HG03064 (cell line): ENCODE measurements around the gene SHISA8.
"Not testable (repeated sequence)": the region's sequence is repeated elsewhere in the genome, so short reads cannot be mapped to it uniquely, and the experiment has no call there.

Experiments
- ATAC-seq: cut with Tn5 transposase; IDR thresholded peaks from one replicate; pipeline ENCODE4 v1.9.1; 2021; ENCODE audit warnings: low read depth; ENCODE audit not compliant: unreplicated experiment

The SHISA8 gene

DNA sequence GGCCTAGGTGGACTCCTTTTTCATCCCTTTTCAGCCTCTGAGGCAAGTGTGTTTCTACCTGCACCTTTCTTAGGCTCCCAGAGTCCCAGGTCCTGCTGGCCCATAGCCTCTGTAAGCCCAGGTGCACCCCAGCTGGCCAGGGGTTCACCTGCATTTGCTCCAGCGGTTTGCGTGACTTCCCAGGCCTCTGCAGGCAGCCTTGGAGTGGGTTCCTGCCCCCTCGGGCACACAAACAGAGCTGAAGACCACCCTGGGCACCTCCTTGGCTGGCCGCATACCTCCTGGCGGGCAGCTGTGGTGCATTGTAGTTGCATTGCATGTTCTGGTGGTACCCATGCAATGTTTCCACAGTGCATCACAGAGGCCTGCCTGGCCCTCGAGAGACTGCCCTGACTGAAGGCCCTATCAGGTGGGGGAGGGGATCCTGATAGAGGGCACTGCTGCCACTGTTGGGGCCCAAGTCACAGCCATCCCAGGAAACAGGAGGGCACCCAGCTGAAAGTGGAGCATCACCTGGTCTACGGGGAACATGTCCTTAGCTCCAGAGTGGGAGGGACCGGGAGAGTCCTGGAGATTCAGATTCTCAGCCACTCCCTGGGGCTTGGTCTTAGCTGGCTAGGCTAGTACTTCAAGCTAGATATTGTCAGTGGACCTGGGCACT, 14.1 kb downstream of the SHISA8 start:
- no peak for ATAC-seq

DNA sequence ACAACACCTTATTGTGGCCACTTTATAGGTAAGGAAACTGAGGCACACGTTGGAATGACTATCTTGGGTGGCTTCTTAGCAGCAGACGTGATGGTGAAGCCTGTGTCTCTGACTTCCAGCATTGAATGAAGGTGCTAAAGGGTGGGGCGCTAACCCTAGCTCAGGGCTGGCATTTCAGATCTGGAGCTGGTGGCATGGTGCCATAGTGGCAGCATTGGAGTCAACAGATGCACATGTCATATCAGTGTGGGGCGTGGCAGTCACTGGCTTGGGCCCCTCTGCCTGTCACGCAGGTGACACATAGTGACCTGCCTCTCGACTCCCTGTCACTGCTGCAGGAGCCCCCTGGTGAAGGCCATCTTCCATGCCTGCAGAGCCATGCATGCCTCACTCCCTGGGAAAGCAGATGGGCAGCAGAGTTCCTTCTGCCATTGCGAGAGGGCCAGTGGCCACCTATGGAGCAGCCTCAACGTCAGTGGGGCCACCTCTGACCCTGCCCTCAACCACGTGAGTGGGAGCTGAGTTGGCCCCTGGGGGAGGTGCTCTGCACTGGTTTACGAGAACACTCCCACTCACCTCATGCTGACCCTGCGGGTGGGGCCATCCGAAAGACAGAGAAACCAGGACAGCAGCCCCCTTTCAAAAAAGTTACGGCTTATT, 14.8 kb downstream of the SHISA8 start:
- ATAC-seq = no peak

DNA sequence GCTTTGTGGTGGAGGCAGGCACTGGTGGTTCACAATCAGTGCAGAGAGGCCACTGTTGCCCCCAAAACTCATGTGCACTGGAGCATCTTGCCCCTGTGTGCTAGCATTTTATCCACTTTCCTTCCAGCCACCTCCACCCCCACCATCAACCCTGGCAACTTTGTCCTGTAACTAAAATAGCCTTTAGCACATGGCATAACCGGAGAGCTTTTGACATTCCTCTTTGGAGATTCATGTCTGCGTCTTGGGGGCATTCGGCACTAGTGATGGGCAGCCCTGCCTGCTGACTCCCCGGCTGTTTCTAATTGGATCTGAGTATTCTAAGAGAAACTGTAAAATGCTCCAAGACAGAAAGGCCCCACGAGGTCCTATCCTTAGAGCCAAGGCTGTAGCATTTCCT, 15.8 kb downstream of the SHISA8 start:
- no peak for ATAC-seq

DNA sequence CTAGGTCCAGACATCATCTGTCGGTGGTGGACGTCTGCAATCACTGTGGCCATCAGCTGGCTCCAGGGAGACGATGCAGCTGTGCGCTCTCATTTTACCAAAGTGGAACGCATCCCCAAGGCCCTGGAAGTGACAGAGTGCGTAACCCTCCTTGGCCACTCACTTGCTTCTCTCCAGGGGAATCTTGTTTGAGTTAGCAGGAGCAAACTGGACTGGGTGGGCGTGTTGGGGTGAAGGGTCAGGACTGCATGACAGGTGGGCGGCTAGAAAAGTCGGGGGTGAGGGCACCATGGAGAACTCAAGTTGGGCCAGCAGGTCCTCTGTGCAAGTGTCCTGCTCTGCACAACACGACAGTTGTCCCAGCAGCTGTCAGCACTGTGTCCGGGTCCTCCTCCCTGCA, 16.2 kb downstream of the SHISA8 start:
- ATAC-seq = no peak

DNA sequence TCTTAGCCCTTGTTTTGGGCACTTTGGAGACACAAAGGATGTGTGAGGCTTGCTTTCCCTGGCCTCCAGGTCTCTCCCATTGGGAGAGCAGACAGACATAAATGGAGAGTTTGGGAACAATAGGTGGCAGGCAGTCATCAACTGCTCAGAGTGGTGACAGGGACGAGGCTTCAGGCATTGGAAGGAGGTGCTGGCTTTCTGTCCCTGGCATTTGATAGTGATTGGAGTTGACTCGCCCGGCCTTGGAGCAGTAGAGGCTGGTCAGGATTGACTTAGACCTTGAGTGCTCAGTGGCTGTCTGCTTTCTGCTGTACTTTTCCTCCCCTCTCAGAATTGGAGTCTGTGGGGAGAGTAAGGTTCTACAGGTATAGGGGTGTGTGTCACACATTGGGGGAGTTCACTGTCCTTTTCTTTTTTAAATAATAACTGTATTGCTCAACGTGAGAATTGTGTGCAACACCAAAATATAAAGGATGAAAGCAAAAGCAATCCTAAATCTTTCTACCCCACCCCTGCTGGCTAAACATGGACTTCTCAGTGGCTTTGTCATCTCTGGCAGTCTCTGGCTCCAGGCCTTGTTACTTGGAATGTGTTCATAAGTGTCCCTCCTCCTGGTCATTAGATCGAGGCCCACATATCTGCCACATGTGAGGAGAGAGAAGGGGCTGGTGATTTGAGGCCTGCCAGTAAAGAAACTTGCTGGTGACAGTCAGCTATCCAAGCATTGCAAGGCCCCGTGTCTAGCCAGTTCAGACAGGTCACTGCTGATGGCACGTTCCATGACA, 21.1 kb downstream of the SHISA8 start:
- no peak for ATAC-seq

DNA sequence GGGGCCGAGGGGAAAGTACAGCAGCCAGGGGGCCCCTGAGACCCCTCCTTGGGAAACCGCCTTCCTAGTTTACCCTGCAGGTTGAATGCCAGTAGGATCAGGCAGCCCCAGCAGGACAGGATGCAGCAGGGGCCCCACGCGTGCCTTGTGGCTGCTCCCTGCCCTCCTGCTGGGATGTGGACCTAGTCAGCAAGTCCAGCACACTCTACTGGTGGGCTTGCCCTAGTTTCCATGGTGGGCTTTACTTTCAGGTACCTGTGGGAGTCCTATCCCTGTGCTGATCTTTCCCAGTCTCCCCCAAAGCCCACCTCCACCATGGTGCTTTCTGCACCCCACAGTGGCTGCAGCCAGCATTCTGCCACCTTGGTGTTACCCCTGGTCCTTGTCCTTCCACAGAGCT, 22.2 kb downstream of the SHISA8 start:
- no peak for ATAC-seq

DNA sequence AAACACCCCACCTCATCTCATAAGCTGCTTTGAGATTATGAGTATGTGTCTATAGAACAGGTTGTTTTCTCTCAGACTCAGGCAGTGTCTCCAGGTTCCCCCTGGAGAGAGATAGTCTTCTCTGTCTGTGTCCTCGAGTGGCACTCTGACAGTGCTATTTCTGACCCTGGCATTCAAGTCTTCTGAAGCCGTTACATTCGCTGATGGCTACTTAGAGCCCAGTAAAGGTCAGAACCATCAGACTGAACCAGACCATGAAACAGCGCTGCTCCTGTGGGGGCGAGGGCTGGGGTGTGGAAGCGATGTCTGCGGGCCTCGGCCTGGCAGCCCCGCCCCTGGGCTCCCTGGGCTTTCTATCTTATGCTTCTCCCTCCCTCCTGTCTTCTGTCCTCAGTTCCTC, 23.5 kb downstream of the SHISA8 start:
- no peak for ATAC-seq

DNA sequence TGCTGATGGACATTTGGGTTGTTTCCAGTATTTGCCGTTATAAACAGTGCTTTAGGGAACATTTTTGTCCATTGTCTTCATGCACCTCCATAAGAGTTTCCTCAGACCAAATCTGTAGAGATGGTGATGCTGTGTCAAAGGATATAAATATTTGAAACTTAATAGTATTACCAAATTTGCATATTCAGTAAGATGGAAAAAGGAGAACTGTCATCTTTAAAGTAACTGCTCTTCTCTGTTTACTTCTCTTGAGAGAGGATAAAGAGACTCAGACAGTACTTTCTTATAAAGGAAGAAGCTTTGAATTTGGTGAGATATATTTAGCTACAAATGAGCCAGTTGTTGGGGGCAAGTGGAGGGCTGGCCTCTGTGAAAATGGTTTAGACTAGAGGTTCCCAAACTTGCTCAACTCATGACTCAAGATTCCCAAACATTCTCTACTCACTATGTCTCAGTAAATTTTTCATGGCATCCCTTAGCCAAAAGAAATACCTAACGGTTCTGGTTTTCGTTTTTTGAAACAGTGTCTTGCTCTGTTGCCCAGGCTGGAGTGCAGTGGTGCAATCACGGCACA, 26.2 kb downstream of the SHISA8 start:
- no peak for ATAC-seq

DNA sequence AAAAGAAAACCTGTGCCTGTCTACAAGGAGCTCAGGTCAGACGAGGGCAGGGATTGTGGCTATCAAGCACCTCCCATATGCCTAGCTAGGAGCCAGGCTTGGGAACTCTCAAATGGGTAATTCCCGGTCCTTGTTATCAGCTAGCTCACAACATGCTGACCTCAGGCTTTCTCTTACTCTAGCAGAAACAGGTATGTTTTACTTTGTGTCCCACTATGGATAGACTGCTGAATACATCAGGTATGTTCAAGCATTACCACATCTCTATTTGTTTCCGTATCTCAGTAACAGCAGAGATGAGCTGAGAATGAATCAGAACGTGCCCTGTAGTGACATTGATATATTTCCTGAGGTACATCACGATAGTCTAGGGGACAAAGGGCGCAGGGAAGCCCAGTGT, 29.4 kb downstream of the SHISA8 start:
- ATAC-seq = no peak

DNA sequence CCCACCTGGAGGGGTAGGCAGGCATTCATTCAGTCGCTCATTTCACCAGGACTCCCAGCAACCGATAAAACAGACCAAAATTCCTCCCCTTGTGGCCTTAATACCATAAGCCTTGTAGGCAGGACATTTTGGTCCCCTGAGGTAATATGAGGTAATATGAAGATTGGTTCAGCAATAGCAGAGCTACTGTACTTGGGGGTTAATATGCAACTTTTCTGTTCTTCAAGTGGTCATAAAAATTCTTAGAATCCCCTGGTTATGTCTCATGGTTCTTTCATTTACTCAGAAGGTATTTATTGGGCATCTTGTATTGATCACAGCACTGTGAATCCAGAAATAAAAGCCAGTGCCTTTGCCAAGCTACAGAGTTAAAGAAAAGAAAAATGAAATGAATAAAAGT, 29.8 kb downstream of the SHISA8 start:
- no peak for ATAC-seq

DNA sequence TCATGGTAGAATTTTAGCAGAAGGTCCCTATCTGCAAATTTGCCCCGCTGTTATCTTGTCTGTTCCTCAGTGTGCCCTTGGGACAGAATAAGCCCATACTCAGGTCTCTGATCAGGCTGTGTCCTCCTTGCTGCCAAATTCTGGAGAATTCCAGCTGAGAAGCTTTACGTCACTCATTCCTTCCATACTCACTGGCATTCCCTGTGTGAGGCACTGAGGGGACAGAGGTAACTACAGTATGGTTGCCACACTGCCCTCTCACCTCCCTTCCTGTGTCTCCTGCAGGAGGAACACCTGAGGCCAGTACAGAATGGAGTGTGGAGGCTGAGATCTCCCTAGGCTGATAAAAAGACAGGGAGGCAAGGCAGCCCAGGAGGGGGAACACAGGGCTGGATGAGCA, 31.5 kb downstream of the SHISA8 start:
- no peak for ATAC-seq

DNA sequence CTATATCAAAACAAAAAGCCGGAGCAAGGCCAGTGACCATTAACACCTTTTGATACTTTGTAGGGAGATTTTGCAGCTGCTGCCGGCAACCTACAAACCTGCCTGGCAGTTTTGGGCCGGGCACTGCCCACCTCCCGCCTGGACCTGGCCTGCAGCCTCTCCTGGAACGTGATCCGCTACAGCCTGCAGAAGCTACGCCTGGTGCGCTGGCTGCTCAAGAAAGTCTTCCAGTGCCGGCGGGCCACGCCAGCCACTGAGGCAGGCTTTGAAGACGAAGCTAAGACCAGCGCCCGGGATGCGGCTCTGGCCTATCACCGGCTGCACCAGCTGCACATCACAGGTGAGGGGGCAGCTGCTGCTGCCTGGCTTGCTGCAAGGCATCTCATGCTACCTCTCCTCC, 34.2 kb downstream of the SHISA8 start:
- ATAC-seq = no peak

DNA sequence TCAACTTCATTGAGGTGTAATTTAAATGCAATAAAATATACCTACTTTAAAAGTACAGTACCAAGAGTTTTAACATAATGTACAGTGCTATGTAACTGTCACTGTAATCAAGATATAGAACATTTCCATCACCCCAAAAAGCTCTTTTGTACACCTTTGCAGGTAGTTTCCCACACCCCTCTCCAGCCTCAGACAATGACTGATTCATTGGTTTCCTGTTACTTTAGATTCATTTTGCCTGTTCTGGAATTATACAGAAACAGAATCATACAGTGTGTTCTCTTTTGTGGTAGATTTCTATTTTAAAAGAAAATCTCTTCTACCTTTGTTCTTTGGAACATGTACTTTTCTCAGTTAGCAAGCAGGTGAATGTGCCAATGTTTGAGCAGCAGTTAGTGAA, 38.2 kb downstream of the SHISA8 start:
- ATAC-seq = no peak

DNA sequence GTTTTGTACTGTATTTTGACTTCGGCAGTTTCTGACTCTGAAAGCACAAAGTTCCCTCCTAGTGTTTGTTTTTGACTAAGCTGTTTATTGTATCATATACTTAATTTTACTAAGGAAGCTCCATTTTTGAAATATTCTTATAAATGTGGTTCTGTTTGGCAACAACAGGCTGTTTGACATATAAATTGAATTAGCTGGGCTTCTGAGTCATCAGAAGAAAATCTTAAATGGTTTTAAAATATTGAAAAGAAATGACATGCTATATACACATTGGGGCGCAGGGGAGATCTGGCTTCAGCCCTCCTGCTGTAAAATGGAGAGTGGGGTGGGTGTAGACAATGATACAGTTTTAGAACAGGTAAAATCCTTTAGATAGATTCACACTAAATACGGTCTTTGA, 38.6 kb downstream of the SHISA8 start:
- no peak for ATAC-seq

DNA sequence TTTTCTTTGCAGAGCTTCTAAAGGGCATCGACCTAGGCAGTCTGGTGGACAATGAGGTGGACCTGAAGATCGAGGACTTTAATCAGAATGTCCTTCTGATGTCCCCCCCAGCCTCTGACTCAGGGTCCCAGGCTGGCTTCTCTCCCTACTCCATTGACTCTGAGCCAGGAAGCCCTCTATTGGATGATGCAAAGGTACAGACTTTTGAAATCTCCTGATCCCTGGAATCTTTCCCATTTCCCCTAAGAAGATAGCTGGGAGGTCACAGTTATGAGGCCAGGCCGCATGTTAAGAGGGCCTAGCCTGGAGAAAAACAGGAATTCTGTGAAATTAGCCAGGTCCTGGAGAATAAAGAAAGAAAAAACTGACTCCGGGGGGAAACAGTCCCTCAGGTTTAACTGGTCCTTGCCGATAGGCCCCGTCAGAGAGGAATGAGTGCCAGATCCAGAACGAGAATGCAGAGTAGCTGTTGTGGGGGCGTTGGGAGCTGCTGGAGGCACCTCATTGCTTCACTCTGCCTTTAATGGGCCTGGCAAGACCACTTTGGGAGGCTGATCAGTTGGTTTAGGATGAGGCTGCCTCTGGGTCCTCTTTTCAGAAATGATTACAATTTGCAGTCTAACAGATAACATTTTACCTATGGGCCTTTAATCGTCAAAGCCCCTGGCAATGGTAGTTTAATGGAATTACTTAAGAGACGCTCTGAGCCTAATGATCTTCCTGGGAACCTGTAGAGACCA, 39.2 kb downstream of the SHISA8 start:
- ATAC-seq = no peak

DNA sequence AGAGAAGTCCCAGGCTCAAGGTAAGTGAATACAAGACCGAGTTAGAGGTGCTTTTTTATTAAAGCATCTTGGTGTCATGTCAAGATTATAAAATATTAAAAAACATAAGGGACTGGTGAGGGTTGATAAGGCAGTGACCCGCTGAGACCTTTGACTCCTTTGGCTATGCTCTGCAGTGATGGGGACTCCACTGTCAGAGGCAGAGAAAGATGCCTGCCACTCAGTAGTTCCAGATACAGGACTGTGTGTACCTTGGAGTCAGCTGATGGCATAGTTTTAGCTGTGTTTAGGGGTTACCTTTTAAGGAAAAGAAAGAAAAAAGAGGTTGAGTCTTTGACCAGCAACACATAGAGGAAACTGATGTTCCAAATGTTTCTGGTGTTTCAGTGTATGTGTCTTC, 40.8 kb downstream of the SHISA8 start:
- no peak for ATAC-seq

DNA sequence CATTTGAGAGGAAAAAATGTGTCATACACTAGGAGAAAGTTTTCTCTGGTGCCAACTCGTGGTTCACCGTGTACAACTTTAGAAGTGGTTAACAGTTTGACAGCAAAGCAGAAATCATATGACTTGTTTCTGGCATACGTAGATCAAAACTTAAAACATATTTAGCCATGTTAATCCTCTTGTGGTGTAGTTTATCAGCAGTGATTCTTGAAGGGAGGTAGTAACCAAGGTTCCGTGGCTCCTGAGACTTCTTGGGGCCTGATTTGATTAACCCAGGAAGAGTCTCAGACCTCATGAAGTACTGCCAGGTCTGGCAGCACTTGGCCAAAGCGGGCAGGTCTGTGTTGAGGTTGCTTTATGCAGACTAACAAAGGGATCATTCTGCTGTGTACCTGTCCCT, 41.5 kb downstream of the SHISA8 start:
- no peak for ATAC-seq

DNA sequence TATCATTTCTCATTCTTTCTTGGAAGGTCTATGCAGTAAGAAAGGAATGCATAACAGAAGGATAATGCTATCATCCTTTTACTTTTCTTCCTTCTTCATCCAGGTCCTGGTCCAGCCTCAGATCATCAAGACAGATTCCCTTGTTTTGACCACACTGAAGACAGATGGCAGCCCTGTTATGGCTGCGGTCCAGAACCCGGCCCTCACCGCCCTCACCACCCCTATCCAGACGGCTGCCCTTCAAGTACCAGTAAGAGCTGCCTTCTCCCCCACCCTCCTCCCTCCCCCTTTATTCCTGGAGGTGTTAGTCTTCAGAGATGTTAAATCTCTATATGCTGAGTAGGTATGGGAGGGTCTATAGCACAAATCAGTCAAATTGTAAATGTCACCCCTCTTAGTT, 44.1 kb downstream of the SHISA8 start:
- ATAC-seq = no peak

DNA sequence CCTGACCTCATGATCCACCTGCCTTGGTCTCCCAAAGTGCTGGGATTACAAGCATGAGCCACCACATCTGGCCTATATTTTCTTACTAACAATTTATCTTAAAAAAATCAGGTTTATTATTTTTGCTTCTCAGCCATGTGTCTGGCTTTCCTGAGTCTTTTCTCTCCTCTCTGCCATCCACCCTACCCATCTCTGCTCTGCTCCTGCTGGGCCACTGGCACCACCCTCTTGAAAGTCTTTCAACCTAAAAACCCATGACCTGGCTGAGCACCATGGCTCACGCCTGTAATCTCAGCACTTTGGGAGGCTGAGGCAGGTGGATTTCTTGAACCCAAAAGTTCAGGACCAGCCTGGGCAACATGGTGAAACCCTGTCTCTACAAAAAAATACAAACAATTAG, 44.8 kb downstream of the SHISA8 start:
- ATAC-seq = not testable (repeated sequence)

DNA sequence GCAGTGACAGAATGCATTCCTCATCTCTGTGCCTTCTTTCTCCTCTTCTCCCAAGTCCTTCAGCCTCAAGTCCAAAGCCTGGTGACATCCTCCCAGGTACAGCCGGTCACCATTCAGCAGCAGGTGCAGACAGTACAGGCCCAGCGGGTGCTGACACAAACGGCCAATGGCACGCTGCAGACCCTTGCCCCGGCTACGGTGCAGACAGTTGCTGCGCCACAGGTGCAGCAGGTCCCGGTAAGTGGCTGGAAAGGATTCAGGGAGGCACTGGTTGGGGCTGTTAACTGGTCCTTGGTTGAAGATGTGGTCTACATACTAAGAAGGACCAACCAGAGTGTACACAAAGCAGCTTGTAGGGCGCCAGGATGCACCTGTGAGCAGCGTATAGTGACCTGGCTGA, 46.3 kb downstream of the SHISA8 start:
- ATAC-seq = no peak

DNA sequence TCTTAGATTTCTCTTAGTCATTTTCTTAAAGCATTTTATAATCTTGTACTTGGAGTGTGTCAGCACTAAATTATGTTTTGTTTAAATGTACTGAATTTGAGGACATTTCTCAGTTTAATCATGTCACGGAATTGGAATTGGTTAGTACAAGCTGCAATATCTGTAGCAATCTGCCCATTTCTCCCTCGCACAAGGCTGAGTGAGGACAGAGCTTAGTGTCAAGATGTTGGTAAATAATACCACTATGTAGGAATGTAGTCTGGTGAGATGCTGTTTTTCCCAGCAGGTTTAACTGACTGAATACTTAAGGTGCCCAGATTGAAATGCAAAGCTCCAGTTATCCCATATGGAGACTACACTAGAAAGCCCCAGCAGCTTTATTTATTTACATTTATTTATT, 51.4 kb downstream of the SHISA8 start:
- ATAC-seq = no peak
